PC-9 (cell line): ENCODE data around the gene NKAPL.

Experiments used
- CTCF ChIP-seq: fragments of 200-600 bp; sonication (generic); conservative IDR thresholded peaks from 2 replicates; pipeline ENCODE4 v1.6.1; 2017; ENCODE audit warnings: mixed run types, antibody characterized with exemption, mild to moderate bottlenecking, moderate library complexity
- EZH2 ChIP-seq: fragments of 200-600 bp; sonication (generic); IDR thresholded peaks from 2 replicates; pipeline ENCODE4 v1.8.0; 2017; ENCODE audit warnings: antibody characterized with exemption, low read depth

- TF ChIP-seq CTCF: no peak
- no peak for TF ChIP-seq EZH2
Measured at GRCh38 chr6:28245206-28245941, 13.7 kb upstream of the NKAPL start.
